NOMO-1 treated with dmso at 0.1 percent for 144 hours (cell line): Measurements from ENCODE around the gene RPL29.

Experiments
- DNase-seq: peaks from one replicate; lab custom pipeline; 2025; ENCODE audit not compliant: unreplicated experiment; lab: John Stamatoyannopoulos, UW

Gene RPL29

GRCh38 chr3:51966016-51966415 lies 29.7 kb downstream of the RPL29 start:
- no peak for DNase-seq

- DNase-seq = no peak
Measured at GRCh38 chr3:51964521-51964920, 31.2 kb downstream of the RPL29 start.

GRCh38 chr3:51963951-51964451 lies 31.7 kb downstream of the RPL29 start:
- no peak for DNase-seq

GRCh38 chr3:51962854-51963530 lies 32.7 kb downstream of the RPL29 start:
- no peak for DNase-seq

GRCh38 chr3:51961602-51962569 lies 33.8 kb downstream of the RPL29 start:
- DNase-seq = no peak

- DNase-seq = no peak
Measured at GRCh38 chr3:51961011-51961410, 34.7 kb downstream of the RPL29 start.

- no peak for DNase-seq
Measured at GRCh38 chr3:51960386-51960785, 35.3 kb downstream of the RPL29 start.

- DNase-seq = no peak
Measured at GRCh38 chr3:51959651-51960050, 36.0 kb downstream of the RPL29 start.

GRCh38 chr3:51958603-51959521 lies 36.8 kb downstream of the RPL29 start:
- no peak for DNase-seq

- DNase-seq = no peak
Measured at GRCh38 chr3:51957520-51958205, 38.0 kb downstream of the RPL29 start.

GRCh38 chr3:51955893-51956770 lies 39.6 kb downstream of the RPL29 start:
- no peak for DNase-seq

GRCh38 chr3:51955175-51955892 lies 40.4 kb downstream of the RPL29 start, which contains the start of gene GPR62:
Gene GPR62, plus strand, starts transcription at chr3:51955381. Its CDS starts 272 bp downstream, at chr3:51955653.
- DNase-seq = no peak

- DNase-seq = no peak
Measured at GRCh38 chr3:51954713-51955112, 41.0 kb downstream of the RPL29 start.

- DNase-seq = no peak
Measured at GRCh38 chr3:51954105-51954504, 41.6 kb downstream of the RPL29 start.

- peak; percentile 75 for DNase-seq
Measured at GRCh38 chr3:51953445-51953844, 42.2 kb downstream of the RPL29 start.

GRCh38 chr3:51950899-51951298 lies 44.8 kb downstream of the RPL29 start:
- DNase-seq = no peak

- DNase-seq = no peak
Measured at GRCh38 chr3:51949121-51949520, 46.6 kb downstream of the RPL29 start.

- no peak for DNase-seq
Measured at GRCh38 chr3:51948016-51948580, 47.6 kb downstream of the RPL29 start.
